Liver (tissue), 3 donors: ENCODE data around the gene CSNK1G1.

Experiments
- CTCF ChIP-seq: fragments of 150-350 bp; IDR thresholded peaks from 2 replicates; pipeline ENCODE4 v1.5.1; 2017; ENCODE audit warnings: improper control_type of control experiment, low read depth, low read length; ENCODE audit not compliant: missing input control
- EGR1 ChIP-seq, 2 donors: IDR thresholded peaks; 2 replicates each; pipeline ENCODE4 v1.6.1; 2016 to 2018; ENCODE audit warnings: antibody characterized with exemption in 2 of 2, low read depth in 2 of 2
- FOXA1 ChIP-seq: IDR thresholded peaks from 2 replicates; pipeline ENCODE4 v1.6.1; 2016; ENCODE audit warnings: antibody characterized with exemption
- GABPA ChIP-seq, 2 donors: IDR thresholded peaks in 1 of 2; conservative IDR thresholded peaks in 1 of 2; 2 replicates each; pipeline ENCODE4 v1.6.1; 2016; ENCODE audit warnings: antibody characterized with exemption in 2 of 2, mild to moderate bottlenecking in 1 of 2, moderate library complexity in 1 of 2
- HNF4A ChIP-seq, 2 donors: conservative IDR thresholded peaks; 2 replicates each; pipeline ENCODE4 v1.6.1; 2016; ENCODE audit warnings: antibody characterized with exemption in 2 of 2, mild to moderate bottlenecking in 2 of 2
- RAD21 ChIP-seq, 2 donors: IDR thresholded peaks; 2 replicates each; pipeline ENCODE4 v1.6.1; 2016; ENCODE audit warnings: antibody characterized with exemption in 2 of 2, mild to moderate bottlenecking in 2 of 2
- SP1 ChIP-seq: IDR thresholded peaks from 2 replicates; pipeline ENCODE4 v1.6.1; 2018; ENCODE audit warnings: antibody characterized with exemption, mild to moderate bottlenecking
- TAF1 ChIP-seq: conservative IDR thresholded peaks from 2 replicates; pipeline ENCODE4 v1.6.1; 2016; ENCODE audit warnings: antibody characterized with exemption, mild to moderate bottlenecking
- YY1 ChIP-seq: IDR thresholded peaks from 2 replicates; pipeline ENCODE4 v1.6.1; 2016; ENCODE audit warnings: antibody characterized with exemption, mild to moderate bottlenecking
- TF ChIP-seq, protein P1 (sequence below): IDR thresholded peaks from 2 replicates; pipeline ENCODE4 v1.6.1; 2016; ENCODE audit warnings: antibody characterized with exemption
- donor health status: healthy.
- donor health status: healthy.

DNA sequence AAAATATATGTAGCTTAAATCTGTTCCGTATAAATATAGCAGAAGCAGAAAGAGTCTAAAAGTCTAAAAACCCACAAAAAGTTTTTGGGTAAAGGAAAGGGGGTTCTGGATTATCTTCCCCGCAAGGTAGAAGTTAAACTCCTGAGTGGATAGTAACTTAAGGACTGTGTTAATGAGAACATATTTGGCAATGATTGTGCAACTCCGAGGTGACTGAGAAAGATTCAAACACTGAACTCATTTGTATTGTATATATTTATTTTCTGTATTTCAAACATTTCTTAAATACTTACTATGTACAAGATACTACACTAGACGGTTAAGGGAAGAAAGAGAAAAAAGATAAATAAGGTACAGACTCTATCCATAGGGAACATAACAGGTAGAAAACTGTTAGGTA, 120.4 kb downstream of the CSNK1G1 start:
- TF ChIP-seq CTCF (no peak), SP1 (no peak), RAD21 (IDR thresholded peaks at IDR 0.05) (no peak), GABPA (IDR thresholded peaks at IDR 0.05 in 1 of 2, conservative IDR thresholded peaks at IDR 0.05 in 1 of 2) (no peak), TAF1 (no peak), FOXA1 (no peak), EGR1 (IDR thresholded peaks at IDR 0.05; ENCODE audit: low read depth in 2 of 2) (no peak), HNF4A (conservative IDR thresholded peaks at IDR 0.05) (no peak), YY1 (no peak)
- TF ChIP-seq, protein P1, sequence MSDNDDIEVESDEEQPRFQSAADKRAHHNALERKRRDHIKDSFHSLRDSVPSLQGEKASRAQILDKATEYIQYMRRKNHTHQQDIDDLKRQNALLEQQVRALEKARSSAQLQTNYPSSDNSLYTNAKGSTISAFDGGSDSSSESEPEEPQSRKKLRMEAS = no peak
